ENCODE results near the gene EFNA2. TPM values are rescaled to one million over a fixed set of nuclear protein-coding genes. Genes with fewer than 3 reads are reported as not detected.
"Not testable (repeated sequence)": the region's sequence is repeated elsewhere in the genome, so short reads cannot be mapped to it uniquely, and the experiment has no call there.

The EFNA2 gene
- total RNA-seq, 1 donor: not detected

- DNase-seq (ENCODE audit: low read depth): no peak
- no peak overlapping the region for H3K4me3 ChIP-seq (ENCODE audit: low read depth, low read length)
- no peak for TF ChIP-seq CTCF (IDR thresholded peaks at IDR 0.05; ENCODE audit: insufficient read depth, low read length)
Measured at GRCh38 chr19:1318678-1319471, 33.2 kb downstream of the EFNA2 start.

GRCh38 chr19:1320282-1320650 lies 34.6 kb downstream of the EFNA2 start:
- not testable (repeated sequence) for DNase-seq (ENCODE audit: low read depth); H3K4me3 ChIP-seq (ENCODE audit: low read depth, low read length)

- no peak overlapping the region for H3K4me3 ChIP-seq (ENCODE audit: low read depth, low read length)
- DNase-seq (ENCODE audit: low read depth): no peak
- no peak for TF ChIP-seq CTCF (IDR thresholded peaks at IDR 0.05; ENCODE audit: insufficient read depth, low read length)
Measured at GRCh38 chr19:1321539-1321938, 35.9 kb downstream of the EFNA2 start.

GRCh38 chr19:1322198-1322981 lies 36.7 kb downstream of the EFNA2 start:
- DNase-seq (ENCODE audit: low read depth): no peak
- TF ChIP-seq CTCF (IDR thresholded peaks at IDR 0.05; ENCODE audit: insufficient read depth, low read length): no peak
- no peak overlapping the region for H3K4me3 ChIP-seq (ENCODE audit: low read depth, low read length)

GRCh38 chr19:1324249-1324805 lies 38.7 kb downstream of the EFNA2 start:
- no peak for DNase-seq (ENCODE audit: low read depth)
- TF ChIP-seq CTCF (IDR thresholded peaks at IDR 0.05; ENCODE audit: insufficient read depth, low read length): no peak
- no peak overlapping the region for H3K4me3 ChIP-seq (ENCODE audit: low read depth, low read length)

GRCh38 chr19:1324806-1325567 lies 39.3 kb downstream of the EFNA2 start:
- H3K4me3 ChIP-seq (ENCODE audit: low read depth, low read length): peak overlapping the region; percentile 46
- DNase-seq (ENCODE audit: low read depth): peak; percentile 71
- TF ChIP-seq CTCF (IDR thresholded peaks at IDR 0.05; ENCODE audit: insufficient read depth, low read length): no peak

All from fibroblast of the aortic adventitia (primary cell).